ENCODE measurements around the gene HOXA2.

Gene HOXA2

GRCh38 chr7:27141137-27141922 is 38.8 kb upstream of the HOXA2 start:
- DNase-seq (ENCODE audit: low spot score), result no peak

GRCh38 chr7:27140126-27140857 is 37.8 kb upstream of the HOXA2 start:
- DNase-seq (ENCODE audit: low spot score), result no peak

- DNase-seq (ENCODE audit: low spot score), result no peak
These were observed 37.0 kb upstream of the HOXA2 start for GRCh38 chr7:27139334-27140125.

- DNase-seq (ENCODE audit: low spot score), result no peak
These were observed 36.5 kb upstream of the HOXA2 start for GRCh38 chr7:27138985-27139333.

- DNase-seq (ENCODE audit: low spot score), result no peak
These were observed 36.0 kb upstream of the HOXA2 start for GRCh38 chr7:27138472-27138871.

GRCh38 chr7:27137640-27138315 is 35.3 kb upstream of the HOXA2 start:
- DNase-seq (ENCODE audit: low spot score), result no peak

- no peak for DNase-seq (ENCODE audit: low spot score)
These were observed 31.9 kb upstream of the HOXA2 start for GRCh38 chr7:27134392-27134791.

- no peak for DNase-seq (ENCODE audit: low spot score)
These were observed 31.1 kb upstream of the HOXA2 start for GRCh38 chr7:27133409-27134231.

GRCh38 chr7:27132978-27133377 is 30.5 kb upstream of the HOXA2 start:
- DNase-seq (ENCODE audit: low spot score), result no peak

- no peak for DNase-seq (ENCODE audit: low spot score)
These were observed 29.7 kb upstream of the HOXA2 start for GRCh38 chr7:27132214-27132613.

- no peak for DNase-seq (ENCODE audit: low spot score)
These were observed 28.9 kb upstream of the HOXA2 start for GRCh38 chr7:27131390-27131819.

GRCh38 chr7:27130540-27131389 is 28.3 kb upstream of the HOXA2 start, which contains the start of gene HOXA4:
TSS of gene HOXA4 (minus strand) at chr7:27130757. CDS start at chr7:27130733, 24 bp downstream.
- DNase-seq (ENCODE audit: low spot score), result peak; percentile 91

GRCh38 chr7:27129729-27130539 is 27.5 kb upstream of the HOXA2 start:
- DNase-seq (ENCODE audit: low spot score), result peak; percentile 22

- DNase-seq (ENCODE audit: low spot score), result no peak
These were observed 26.6 kb upstream of the HOXA2 start for GRCh38 chr7:27128776-27129728.

- no peak for DNase-seq (ENCODE audit: low spot score)
These were observed 25.6 kb upstream of the HOXA2 start for GRCh38 chr7:27128034-27128433.

GRCh38 chr7:27126596-27127327 is 24.3 kb upstream of the HOXA2 start:
- no peak for DNase-seq (ENCODE audit: low spot score)

GRCh38 chr7:27125986-27126394 is 23.5 kb upstream of the HOXA2 start:
- no peak for DNase-seq (ENCODE audit: low spot score)

All from germinal center (tissue), 1 donor.